PC-9 (cell line): ENCODE data around the gene A4GALT. TPM values are rescaled to one million over a fixed set of nuclear protein-coding genes. Genes with fewer than 3 reads are reported as not detected.

ENCODE experiments used
- BruUV-seq: library from RNA; stranded (reverse); fragments of 400-500 nt; replicated peaks from 2 replicates; lab custom pipeline; 2021; lab: Mats Ljungman, UMichigan
- CTCF ChIA-PET: fragments of 300-600 bp; sonication (Branson Sonifier 250); formaldehyde crosslinking; loops from one replicate; lab custom pipeline; 2022; ENCODE audit warnings: antibody characterized with exemption; lab: Charles Lee
- POLR2A ChIA-PET: fragments of 300-600 bp; sonication (Branson Sonifier 250); formaldehyde crosslinking; loops from one replicate; lab custom pipeline; 2022; ENCODE audit warnings: antibody characterized with exemption; ENCODE audit not compliant: unreplicated experiment; lab: Charles Lee
- DNase-seq, 2 experiments: peaks; one replicate each; pipeline versions ENCODE4 v3.0.0 to v3.0.0-alpha.2; 2015 to 2022; ENCODE audit warnings: mixed read lengths in 1 of 2
- H2AFZ ChIP-seq: fragments of 200-600 bp; sonication (generic); 2 replicates; pipeline ENCODE4 v1.8.1; 2017; ENCODE audit warnings: antibody characterized with exemption
- H3F3A ChIP-seq: fragments of 200-600 bp; sonication (generic); 2 replicates; pipeline ENCODE4 v1.8.1; 2017; ENCODE audit warnings: antibody characterized with exemption, mild to moderate bottlenecking, low read depth; ENCODE audit not compliant: insufficient read depth
- H3K27ac ChIP-seq: fragments of 200-600 bp; sonication (generic); 2 replicates; pipeline ENCODE4 v1.6.1; 2016; ENCODE audit warnings: mixed run types
- H3K27me3 ChIP-seq: fragments of 200-600 bp; sonication (generic); 2 replicates; pipeline ENCODE4 v1.6.1; 2016; ENCODE audit warnings: low read depth, mixed run types; ENCODE audit not compliant: insufficient read depth
- H3K36me3 ChIP-seq: fragments of 200-600 bp; sonication (generic); 2 replicates; pipeline ENCODE4 v1.6.1; 2016; ENCODE audit warnings: low read depth, mixed run types
- H3K4me1 ChIP-seq: fragments of 200-600 bp; sonication (generic); replicated peaks from 2 replicates; pipeline ENCODE4 v1.6.1; 2016; ENCODE audit warnings: mixed run types; ENCODE audit not compliant: insufficient read depth
- H3K4me2 ChIP-seq: fragments of 200-600 bp; sonication (generic); 2 replicates; pipeline ENCODE4 v1.6.1; 2017; ENCODE audit warnings: mixed run types
- H3K4me3 ChIP-seq: fragments of 200-600 bp; sonication (generic); 2 replicates; pipeline ENCODE4 v1.6.1; 2016; ENCODE audit warnings: mixed run types
- H3K79me2 ChIP-seq: fragments of 200-600 bp; sonication (generic); 2 replicates; pipeline ENCODE4 v1.6.1; 2017; ENCODE audit warnings: low read depth, mixed run types
- H3K9me2 ChIP-seq: fragments of 200-600 bp; sonication (generic); 2 replicates; pipeline ENCODE4 v1.8.1; 2017; ENCODE audit warnings: mild to moderate bottlenecking; ENCODE audit not compliant: insufficient read depth
- H3K9me3 ChIP-seq: fragments of 200-600 bp; sonication (generic); 2 replicates; pipeline ENCODE4 v1.8.1; 2016; ENCODE audit warnings: low read depth; ENCODE audit not compliant: insufficient read depth
- H4K20me1 ChIP-seq: fragments of 200-600 bp; sonication (generic); 2 replicates; pipeline ENCODE4 v1.8.1; 2017; ENCODE audit not compliant: insufficient read depth
- CTCF ChIP-seq: fragments of 200-600 bp; sonication (generic); conservative IDR thresholded peaks from 2 replicates; pipeline ENCODE4 v1.6.1; 2017; ENCODE audit warnings: mixed run types, antibody characterized with exemption, mild to moderate bottlenecking, moderate library complexity
- EZH2 ChIP-seq: fragments of 200-600 bp; sonication (generic); IDR thresholded peaks from 2 replicates; pipeline ENCODE4 v1.8.0; 2017; ENCODE audit warnings: antibody characterized with exemption, low read depth
- intact Hi-C: fragments of 100-400 bp; cut with micrococcal nuclease; formaldehyde crosslinking; loops from one replicate; pipeline ENCODE4 v1.10.0; 2022; ENCODE audit not compliant: unreplicated experiment
- total RNA-seq: library from RNA; stranded (reverse); gene quantifications from 2 replicates; pipeline ENCODE4 v1.2.3, GENCODE V29; 2021

A4GALT gene
- total RNA-seq, 1 experiment from 2014 or later, result 17.1 TPM

- Histone ChIP-seq H3K4me2 (no peak overlapping the region), H3K79me2 (peaks cover 40% of the 10 kb centered on the region), H4K20me1 (peaks cover 37% of the 10 kb centered on the region), H3K36me3 (no peaks in the 10 kb centered on the region), H2AFZ (no peak overlapping the region), H3K4me3 (no peak overlapping the region), H3F3A (peaks cover 8% of the 10 kb centered on the region; the same call in 1 of the 2 replicates), H3K9me2 (no peaks in the 10 kb centered on the region), H3K27me3 (no peaks in the 10 kb centered on the region), H3K27ac (no peak overlapping the region), H3K9me3 (no peaks in the 10 kb centered on the region), H3K4me1 (peaks cover 6% of the 10 kb centered on the region; the same call in 1 of the 2 replicates)
- DNase-seq, result no peak
- CTCF ChIA-PET, result no interaction called here
- TF ChIP-seq EZH2, result no peak
- TF ChIP-seq CTCF, result no peak
- POLR2A ChIA-PET, result interaction anchor here (0.6 kb wide), 1 partner anchor 27 kb away, joined by 5 read pairs; no protein-coding TSS in a partner anchor
- BruUV-seq, result no TSS peak
- intact Hi-C loops, result no loop called here
Observed at GRCh38 chr22:42642806-42643633, 77.7 kb downstream of the A4GALT start.

Other genes with a start within 250 kb of the A4GALT start
- gene RRP7A, start 201.1 kb downstream of the A4GALT start, total RNA-seq, result 52.7 and 56.6 TPM in 2 replicates
- gene SERHL2, start 166.9 kb downstream of the A4GALT start, total RNA-seq, result 1.9 and 2.4 TPM in 2 replicates
- gene POLDIP3, start 106.0 kb downstream of the A4GALT start, total RNA-seq, result 60.1 and 62.9 TPM in 2 replicates
- 0.79 and 1.1 TPM in 2 replicates for gene ATP5MGL, start 80.3 kb downstream of the A4GALT start, total RNA-seq
- gene CYB5R3, start 71.5 kb downstream of the A4GALT start, total RNA-seq, result 97.6 and 106 TPM in 2 replicates
- gene ARFGAP3, start 136.4 kb upstream of the A4GALT start, total RNA-seq, result 26.5 and 29.1 TPM in 2 replicates